Measurements from ENCODE around the gene SLC25A27. TPM values are rescaled to one million over a fixed set of nuclear protein-coding genes. Genes with fewer than 3 reads are reported as not detected.

The SLC25A27 gene
- polyA plus RNA-seq (2012; ENCODE audit: insufficient read depth, insufficient read length, low read depth): 0.65 TPM

- Histone ChIP-seq H3K4me1 (no peaks in the 10 kb centered on the region; the same call in 1 of the 2 replicates), H3K9me3 (no peaks in the 10 kb centered on the region), H3K4me3 (ENCODE audit: low read depth, low read length) (peak within 1 kb of the TSS; percentile 75), H3K27me3 (peaks cover 17% of the 10 kb centered on the region), H3K36me3 (no peaks in the 10 kb centered on the region)
- TF ChIP-seq CTCF (IDR thresholded peaks at IDR 0.05; ENCODE audit: low read depth, low read length): no peak
- peak; percentile 87 for DNase-seq
Observed at GRCh38 chr6:46652603-46653438, at the start of gene SLC25A27, which contains the start of gene CYP39A1. SLC25A27 (plus strand) TSS chr6:46652975; CDS start chr6:46653193, 218 bp downstream. CYP39A1 (minus strand) TSS chr6:46652818; CDS start chr6:46652582, 236 bp downstream.

GRCh38 chr6:46605091-46605797 is 47.5 kb upstream of the SLC25A27 start:
- no peak for DNase-seq
- Histone ChIP-seq H3K9me3 (no peaks in the 10 kb centered on the region), H3K4me1 (no peaks in the 10 kb centered on the region), H3K4me3 (ENCODE audit: low read depth, low read length) (no peak overlapping the region), H3K27me3 (no peaks in the 10 kb centered on the region), H3K36me3 (no peaks in the 10 kb centered on the region)
- TF ChIP-seq CTCF (IDR thresholded peaks at IDR 0.05; ENCODE audit: low read depth, low read length): no peak

- H3K27me3 ChIP-seq: no peaks in the 10 kb centered on the region
- H3K36me3 ChIP-seq: no peaks in the 10 kb centered on the region
- no peaks in the 10 kb centered on the region for H3K4me1 ChIP-seq
- TF ChIP-seq CTCF (IDR thresholded peaks at IDR 0.05; ENCODE audit: low read depth, low read length): no peak
- H3K9me3 ChIP-seq: no peaks in the 10 kb centered on the region
- no peak for DNase-seq
- H3K4me3 ChIP-seq (ENCODE audit: low read depth, low read length): no peak overlapping the region
Observed at GRCh38 chr6:46606338-46606737, 46.4 kb upstream of the SLC25A27 start.

- DNase-seq: no peak
- H3K4me3 ChIP-seq (ENCODE audit: low read depth, low read length): no peak overlapping the region
- H3K36me3 ChIP-seq: no peaks in the 10 kb centered on the region
- H3K4me1 ChIP-seq: no peaks in the 10 kb centered on the region
- H3K9me3 ChIP-seq: no peaks in the 10 kb centered on the region
- TF ChIP-seq CTCF (IDR thresholded peaks at IDR 0.05; ENCODE audit: low read depth, low read length): no peak
- no peaks in the 10 kb centered on the region for H3K27me3 ChIP-seq
Observed at GRCh38 chr6:46610862-46611553, 41.8 kb upstream of the SLC25A27 start.

GRCh38 chr6:46612645-46613044 is 40.1 kb upstream of the SLC25A27 start:
- no peak overlapping the region for H3K4me3 ChIP-seq (ENCODE audit: low read depth, low read length)
- DNase-seq: no peak
- H3K36me3 ChIP-seq: no peaks in the 10 kb centered on the region
- no peak for TF ChIP-seq CTCF (IDR thresholded peaks at IDR 0.05; ENCODE audit: low read depth, low read length)
- no peaks in the 10 kb centered on the region for H3K9me3 ChIP-seq
- no peaks in the 10 kb centered on the region for H3K4me1 ChIP-seq
- no peaks in the 10 kb centered on the region for H3K27me3 ChIP-seq
